HEK293 (cell line): Measurements from ENCODE around the gene RAB17.

ENCODE experiments used
- CTCF ChIA-PET: fragments of 350-600 bp; formaldehyde crosslinking; extraction: SDS; loops from one replicate; lab custom pipeline; 2021; ENCODE audit warnings: antibody characterized with exemption; lab: Yijun Ruan, JAX
- POLR2A ChIA-PET: fragments of 300-600 bp; formaldehyde crosslinking; extraction: SDS; loops from one replicate; lab custom pipeline; 2020; ENCODE audit warnings: antibody characterized with exemption, inconsistent platforms; lab: Yijun Ruan, JAX
- H3K27ac ChIP-seq: fragments of 200-500 bp; sonication (Bioruptor generic); 2 replicates; pipeline ENCODE4 v1.5.1; 2014; ENCODE audit warnings: low read depth, low read length, control low read depth, inconsistent platforms; ENCODE audit errors: extremely low read depth
- H3K36me3 ChIP-seq, 2 experiments: fragments of 200-500 bp in 1 of 2; sonication (Bioruptor generic) in 1 of 2; 1 replicate in 1 of 2; 2 replicates in 1 of 2; pipeline ENCODE4 v1.5.1; 2014 to 2017; ENCODE audit warnings: inconsistent platforms in 2 of 2, low read length in 2 of 2; ENCODE audit not compliant: control insufficient read depth in 2 of 2, insufficient read depth in 1 of 2
- H3K4me1 ChIP-seq: fragments of 200-500 bp; sonication (Bioruptor generic); 2 replicates; pipeline ENCODE4 v1.5.1; 2014; ENCODE audit warnings: mild to moderate bottlenecking, low read length, inconsistent platforms; ENCODE audit not compliant: control insufficient read depth, insufficient read depth
- H3K4me3 ChIP-seq: 2 replicates; pipeline ENCODE4 v1.5.1; 2011; ENCODE audit warnings: low read depth, mild to moderate bottlenecking, control low read depth, low read length, moderate library complexity
- H3K9me3 ChIP-seq: fragments of 200-500 bp; sonication (Bioruptor generic); 2 replicates; pipeline ENCODE4 v1.5.1; 2014; ENCODE audit warnings: low read depth, low read length, inconsistent platforms; ENCODE audit not compliant: control insufficient read depth, insufficient read depth
- EGR2 ChIP-seq: fragments of 450-650 bp; formaldehyde crosslinking; IDR thresholded peaks from 2 replicates; pipeline ENCODE4 v1.5.1; 2016; ENCODE audit warnings: low read depth, missing biosample characterization, missing genetic modification characterization
- GLIS1 ChIP-seq: fragments of 450-650 bp; formaldehyde crosslinking; IDR thresholded peaks from 2 replicates; pipeline ENCODE4 v1.5.1; 2016; ENCODE audit warnings: missing biosample characterization, missing genetic modification characterization
- GLIS2 ChIP-seq: fragments of 450-650 bp; formaldehyde crosslinking; IDR thresholded peaks from 2 replicates; pipeline ENCODE4 v1.5.1; 2016; ENCODE audit warnings: missing biosample characterization, missing genetic modification characterization
- SCRT2 ChIP-seq: fragments of 450-650 bp; formaldehyde crosslinking; IDR thresholded peaks from 2 replicates; pipeline ENCODE4 v1.5.1; 2016; ENCODE audit warnings: missing biosample characterization, missing genetic modification characterization
- TRIM28 ChIP-seq: IDR thresholded peaks from 2 replicates; pipeline ENCODE4 v1.6.1; 2011; ENCODE audit warnings: low read length, control low read depth, borderline replicate concordance
- ZBTB20 ChIP-seq: fragments of 450-650 bp; formaldehyde crosslinking; IDR thresholded peaks from 2 replicates; pipeline ENCODE4 v1.5.1; 2016; ENCODE audit warnings: missing biosample characterization, missing genetic modification characterization
- ZFHX2 ChIP-seq: fragments of 450-650 bp; formaldehyde crosslinking; conservative IDR thresholded peaks from 2 replicates; pipeline ENCODE4 v1.5.1; 2016; ENCODE audit warnings: missing biosample characterization, missing genetic modification characterization
- ZIC2 ChIP-seq: fragments of 450-650 bp; formaldehyde crosslinking; IDR thresholded peaks from 2 replicates; pipeline ENCODE4 v1.5.1; 2016; ENCODE audit warnings: missing biosample characterization, missing genetic modification characterization
- ZNF184 ChIP-seq: fragments of 450-650 bp; IDR thresholded peaks from 2 replicates; pipeline ENCODE4 v1.5.1; 2018; ENCODE audit warnings: missing biosample characterization, mild to moderate bottlenecking, missing genetic modification characterization
- ZNF302 ChIP-seq: fragments of 450-650 bp; formaldehyde crosslinking; IDR thresholded peaks from 2 replicates; pipeline ENCODE4 v1.5.1; 2016; ENCODE audit warnings: missing biosample characterization, missing genetic modification characterization, low read depth
- ZNF404 ChIP-seq: fragments of 450-650 bp; formaldehyde crosslinking; IDR thresholded peaks from 2 replicates; pipeline ENCODE4 v1.5.1; 2017; ENCODE audit warnings: missing biosample characterization, missing genetic modification characterization
- ZNF596 ChIP-seq: fragments of 450-650 bp; IDR thresholded peaks from 2 replicates; pipeline ENCODE4 v1.5.0; 2018; ENCODE audit warnings: missing biosample characterization, mild to moderate bottlenecking, missing genetic modification characterization, moderate library complexity
- ZNF600 ChIP-seq: fragments of 450-650 bp; formaldehyde crosslinking; IDR thresholded peaks from 2 replicates; pipeline ENCODE4 v1.5.1; 2016; ENCODE audit warnings: missing biosample characterization, missing genetic modification characterization
- ZNF654 ChIP-seq: fragments of 450-650 bp; formaldehyde crosslinking; IDR thresholded peaks from 2 replicates; pipeline ENCODE4 v1.5.1; 2016; ENCODE audit warnings: low read depth, missing biosample characterization, missing genetic modification characterization
- ZNF664 ChIP-seq: fragments of 450-650 bp; formaldehyde crosslinking; IDR thresholded peaks from 2 replicates; pipeline ENCODE4 v1.5.1; 2016; ENCODE audit warnings: missing biosample characterization, missing genetic modification characterization
- ZNF707 ChIP-seq: fragments of 450-650 bp; formaldehyde crosslinking; IDR thresholded peaks from 2 replicates; pipeline ENCODE4 v1.5.1; 2016; ENCODE audit warnings: missing biosample characterization, missing genetic modification characterization
- ZSCAN23 ChIP-seq: fragments of 450-650 bp; formaldehyde crosslinking; IDR thresholded peaks from 2 replicates; pipeline ENCODE4 v1.5.1; 2016; ENCODE audit warnings: missing biosample characterization, missing genetic modification characterization
- TF ChIP-seq, protein P1 (sequence below): fragments of 450-650 bp; formaldehyde crosslinking; IDR thresholded peaks from 2 replicates; pipeline ENCODE4 v1.5.1; 2016; ENCODE audit warnings: missing biosample characterization, missing genetic modification characterization
- TF ChIP-seq, protein P2 (sequence below): fragments of 450-650 bp; formaldehyde crosslinking; IDR thresholded peaks from 2 replicates; pipeline ENCODE4 v1.5.1; 2017; ENCODE audit warnings: missing biosample characterization, mild to moderate bottlenecking, missing genetic modification characterization, moderate library complexity
- TF ChIP-seq, protein P3 (sequence below): fragments of 450-650 bp; formaldehyde crosslinking; IDR thresholded peaks from 2 replicates; pipeline ENCODE4 v1.5.1; 2016; ENCODE audit warnings: missing biosample characterization, missing genetic modification characterization
- TF ChIP-seq, protein P4 (sequence below): fragments of 450-650 bp; formaldehyde crosslinking; IDR thresholded peaks from 2 replicates; pipeline ENCODE4 v1.5.1; 2016; ENCODE audit warnings: missing biosample characterization, missing genetic modification characterization
- TF ChIP-seq, protein P5 (sequence below): fragments of 450-650 bp; formaldehyde crosslinking; IDR thresholded peaks from 2 replicates; pipeline ENCODE4 v1.5.1; 2016; ENCODE audit warnings: missing biosample characterization, missing genetic modification characterization

The RAB17 gene

DNA sequence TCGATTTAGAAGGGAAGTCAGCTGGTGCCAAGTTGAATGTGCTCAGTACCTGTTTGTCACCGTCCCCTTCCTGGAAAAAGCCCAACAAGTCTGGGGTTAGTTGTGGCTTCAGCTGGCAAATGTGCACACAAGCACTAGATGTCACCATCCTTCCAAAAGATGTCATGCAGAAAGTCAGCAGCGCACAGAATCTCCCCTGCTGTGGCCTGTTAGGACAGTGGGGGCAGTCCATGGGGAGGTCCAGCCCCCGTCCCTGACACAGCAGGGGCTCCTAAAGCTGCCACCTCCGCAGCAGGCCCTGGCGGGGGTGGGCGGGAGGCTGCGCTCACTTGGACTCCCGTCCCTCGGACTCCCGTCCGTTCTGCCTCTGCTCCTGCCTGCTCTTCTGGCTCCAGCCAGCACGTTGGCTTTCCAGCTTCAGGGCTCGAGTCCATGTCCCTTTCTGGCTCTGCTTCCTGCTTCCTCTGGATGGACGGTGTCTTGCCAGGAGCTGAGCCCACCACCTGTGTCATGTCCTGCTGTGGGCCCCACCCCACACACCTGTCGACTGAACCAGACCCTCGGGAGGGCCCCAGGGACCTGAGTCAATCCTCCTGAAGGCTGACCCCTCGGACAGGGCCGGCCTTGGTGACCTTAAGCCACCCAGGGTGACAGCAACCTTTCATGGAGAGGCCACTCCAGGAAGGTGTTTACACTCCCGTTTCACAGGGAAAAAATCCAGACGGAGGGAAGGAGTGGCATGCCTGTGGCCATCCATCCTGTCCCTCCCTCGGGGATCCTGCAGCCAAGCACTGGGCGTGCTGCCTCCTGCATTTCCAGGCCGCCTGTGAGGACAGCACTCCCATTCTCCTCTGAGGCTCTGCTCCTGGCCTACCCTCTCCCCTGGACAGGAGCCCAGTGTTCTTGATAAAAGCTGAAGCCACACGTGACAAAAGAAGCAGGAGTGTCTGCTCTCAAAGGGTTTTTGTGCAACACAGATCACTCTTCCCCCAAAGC is 8.5 kb downstream of the RAB17 start:
- no peak overlapping the region for H3K4me3 ChIP-seq
- peak; percentile 48; the same call in 1 of the 2 replicates for TF ChIP-seq TRIM28
- TF ChIP-seq ZFHX2 (tag by site-specific recombination), result peak; percentile 76
- peak; percentile 63 for TF ChIP-seq ZNF600 (tag by site-specific recombination)
- TF ChIP-seq, protein P1, sequence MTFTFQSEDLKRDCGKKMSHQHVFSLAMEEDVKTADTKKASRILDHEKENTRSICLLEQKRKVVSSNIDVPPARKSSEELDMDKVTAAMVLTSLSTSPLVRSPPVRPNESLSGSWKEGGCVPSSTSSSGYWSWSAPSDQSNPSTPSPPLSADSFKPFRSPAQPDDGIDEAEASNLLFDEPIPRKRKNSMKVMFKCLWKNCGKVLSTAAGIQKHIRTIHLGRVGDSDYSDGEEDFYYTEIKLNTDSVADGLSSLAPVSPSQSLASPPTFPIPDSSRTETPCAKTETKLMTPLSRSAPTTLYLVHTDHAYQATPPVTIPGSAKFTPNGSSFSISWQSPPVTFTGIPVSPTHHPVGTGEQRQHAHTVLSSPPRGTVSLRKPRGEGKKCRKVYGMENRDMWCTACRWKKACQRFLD (tag by site-specific recombination), result no peak
- TF ChIP-seq ZNF302 (tag by site-specific recombination), result no peak
- no peak for TF ChIP-seq ZNF596 (tag by site-specific recombination)
- peak; percentile 39; the same call in 1 of the 2 replicates for TF ChIP-seq ZBTB20
- no peak for TF ChIP-seq ZSCAN23 (tag by site-specific recombination)
- TF ChIP-seq ZIC2 (tag by site-specific recombination), result peak; percentile 91
- TF ChIP-seq, protein P2, sequence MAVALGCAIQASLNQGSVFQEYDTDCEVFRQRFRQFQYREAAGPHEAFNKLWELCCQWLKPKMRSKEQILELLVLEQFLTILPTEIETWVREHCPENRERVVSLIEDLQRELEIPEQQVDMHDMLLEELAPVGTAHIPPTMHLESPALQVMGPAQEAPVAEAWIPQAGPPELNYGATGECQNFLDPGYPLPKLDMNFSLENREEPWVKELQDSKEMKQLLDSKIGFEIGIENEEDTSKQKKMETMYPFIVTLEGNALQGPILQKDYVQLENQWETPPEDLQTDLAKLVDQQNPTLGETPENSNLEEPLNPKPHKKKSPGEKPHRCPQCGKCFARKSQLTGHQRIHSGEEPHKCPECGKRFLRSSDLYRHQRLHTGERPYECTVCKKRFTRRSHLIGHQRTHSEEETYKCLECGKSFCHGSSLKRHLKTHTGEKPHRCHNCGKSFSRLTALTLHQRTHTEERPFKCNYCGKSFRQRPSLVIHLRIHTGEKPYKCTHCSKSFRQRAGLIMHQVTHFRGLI, result peak; percentile 54; the same call in 1 of the 2 replicates
- TF ChIP-seq SCRT2 (tag by site-specific recombination), result peak; percentile 63; the same call in 1 of the 2 replicates
- no peak for TF ChIP-seq ZNF707
- TF ChIP-seq, protein P3, sequence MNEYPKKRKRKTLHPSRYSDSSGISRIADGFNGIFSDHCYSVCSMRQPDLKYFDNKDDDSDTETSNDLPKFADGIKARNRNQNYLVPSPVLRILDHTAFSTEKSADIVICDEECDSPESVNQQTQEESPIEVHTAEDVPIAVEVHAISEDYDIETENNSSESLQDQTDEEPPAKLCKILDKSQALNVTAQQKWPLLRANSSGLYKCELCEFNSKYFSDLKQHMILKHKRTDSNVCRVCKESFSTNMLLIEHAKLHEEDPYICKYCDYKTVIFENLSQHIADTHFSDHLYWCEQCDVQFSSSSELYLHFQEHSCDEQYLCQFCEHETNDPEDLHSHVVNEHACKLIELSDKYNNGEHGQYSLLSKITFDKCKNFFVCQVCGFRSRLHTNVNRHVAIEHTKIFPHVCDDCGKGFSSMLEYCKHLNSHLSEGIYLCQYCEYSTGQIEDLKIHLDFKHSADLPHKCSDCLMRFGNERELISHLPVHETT, result no peak
- TF ChIP-seq, protein P4, sequence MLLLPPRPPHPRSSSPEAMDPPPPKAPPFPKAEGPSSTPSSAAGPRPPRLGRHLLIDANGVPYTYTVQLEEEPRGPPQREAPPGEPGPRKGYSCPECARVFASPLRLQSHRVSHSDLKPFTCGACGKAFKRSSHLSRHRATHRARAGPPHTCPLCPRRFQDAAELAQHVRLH (tag by site-specific recombination), result no peak
- TF ChIP-seq GLIS1 (tag by site-specific recombination), result peak; percentile 83
- no peak for TF ChIP-seq ZNF184
- TF ChIP-seq, protein P5, sequence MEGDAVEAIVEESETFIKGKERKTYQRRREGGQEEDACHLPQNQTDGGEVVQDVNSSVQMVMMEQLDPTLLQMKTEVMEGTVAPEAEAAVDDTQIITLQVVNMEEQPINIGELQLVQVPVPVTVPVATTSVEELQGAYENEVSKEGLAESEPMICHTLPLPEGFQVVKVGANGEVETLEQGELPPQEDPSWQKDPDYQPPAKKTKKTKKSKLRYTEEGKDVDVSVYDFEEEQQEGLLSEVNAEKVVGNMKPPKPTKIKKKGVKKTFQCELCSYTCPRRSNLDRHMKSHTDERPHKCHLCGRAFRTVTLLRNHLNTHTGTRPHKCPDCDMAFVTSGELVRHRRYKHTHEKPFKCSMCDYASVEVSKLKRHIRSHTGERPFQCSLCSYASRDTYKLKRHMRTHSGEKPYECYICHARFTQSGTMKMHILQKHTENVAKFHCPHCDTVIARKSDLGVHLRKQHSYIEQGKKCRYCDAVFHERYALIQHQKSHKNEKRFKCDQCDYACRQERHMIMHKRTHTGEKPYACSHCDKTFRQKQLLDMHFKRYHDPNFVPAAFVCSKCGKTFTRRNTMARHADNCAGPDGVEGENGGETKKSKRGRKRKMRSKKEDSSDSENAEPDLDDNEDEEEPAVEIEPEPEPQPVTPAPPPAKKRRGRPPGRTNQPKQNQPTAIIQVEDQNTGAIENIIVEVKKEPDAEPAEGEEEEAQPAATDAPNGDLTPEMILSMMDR (tag by site-specific recombination), result peak; percentile 82
- no peak for TF ChIP-seq ZNF664
- no peak for TF ChIP-seq ZNF404 (tag by site-specific recombination)
- TF ChIP-seq EGR2 (tag by site-specific recombination), result peak; percentile 88
- peak; percentile 58 for TF ChIP-seq ZNF654
- TF ChIP-seq GLIS2, result peak; percentile 56; the same call in 1 of the 2 replicates

More for the DNA sequence above, 8.5 kb downstream of the RAB17 start:
- no peak overlapping the region for H3K27ac ChIP-seq
- POLR2A ChIA-PET, result no interaction called here
- H3K36me3 ChIP-seq, result no peaks in the 10 kb centered on the region
- H3K9me3 ChIP-seq, result no peaks in the 10 kb centered on the region
- H3K4me1 ChIP-seq, result no peaks in the 10 kb centered on the region
- CTCF ChIA-PET, result interaction anchor here (0.5 to 3.5 kb wide), 9 partner anchors 10 to 203 kb away, joined by 3 to 17 read pairs (median 6); no protein-coding TSS in a partner anchor
